Measurements from ENCODE around the gene ZDHHC14. TPM values are rescaled to one million over a fixed set of nuclear protein-coding genes. Genes with fewer than 3 reads are reported as not detected.

Gene ZDHHC14
- total RNA-seq, 1 experiment from 2014 or later, result 4.9 TPM

GRCh38 chr6:157542414-157543160, 161.6 kb downstream of the ZDHHC14 start:
- ChIA-PET POLR2A (ENCODE audit: unreplicated experiment) (interaction anchor here (0.6 kb wide), 1 partner anchor 526 kb away, joined by 4 read pairs; no protein-coding TSS in a partner anchor), CTCF (no interaction called here)
- H3K36me3 ChIP-seq (ENCODE audit: low read depth, low read length), result no peaks in the 10 kb centered on the region
- no peak overlapping the region for H3K9ac ChIP-seq (ENCODE audit: low read length)
- no peak overlapping the region for H3K4me3 ChIP-seq (ENCODE audit: low read length)
- TF ChIP-seq EZH2 (IDR thresholded peaks at IDR 0.05; ENCODE audit: low read length, unreplicated experiment) (no peak), EZH2phosphoT487 (IDR thresholded peaks at IDR 0.05; ENCODE audit: borderline replicate concordance, low read length) (no peak), CTCF (conservative IDR thresholded peaks at IDR 0.05; ENCODE audit: low read depth, low read length) (no peak)
- H3K9me3 ChIP-seq (ENCODE audit: low read length), result no peaks in the 10 kb centered on the region
- no peaks in the 10 kb centered on the region for H3F3A ChIP-seq (ENCODE audit: low read length, unreplicated experiment)
- intact Hi-C loops (cut with micrococcal nuclease), result no loop called here
- no peaks in the 10 kb centered on the region for H3K9me2 ChIP-seq (replicated peaks; ENCODE audit: low read length)
- no peak overlapping the region for H2AFZ ChIP-seq (ENCODE audit: low read length)
- no TSS peak for BruUV-seq (replicated peaks)
- H3K27ac ChIP-seq (ENCODE audit: low read length), result no peak overlapping the region
- no peaks in the 10 kb centered on the region for H3K79me2 ChIP-seq (ENCODE audit: low read length)
- H3K4me1 ChIP-seq (ENCODE audit: insufficient read depth, low read length), result no peaks in the 10 kb centered on the region
- ATAC-seq (no peak), DNase-seq (no peak)
- no peaks in the 10 kb centered on the region for H4K20me1 ChIP-seq (ENCODE audit: low read length)
- H3K27me3 ChIP-seq (ENCODE audit: low read length), result no peaks in the 10 kb centered on the region
- H3K4me2 ChIP-seq (ENCODE audit: low read length), result no peak overlapping the region

- peaks cover 9% of the 10 kb centered on the region for H3K4me1 ChIP-seq (ENCODE audit: insufficient read depth, low read length)
- no TSS peak for BruUV-seq (replicated peaks)
- H2AFZ ChIP-seq (ENCODE audit: low read length), result no peak overlapping the region
- no peaks in the 10 kb centered on the region for H3K9me3 ChIP-seq (ENCODE audit: low read length)
- H3K9ac ChIP-seq (ENCODE audit: low read length), result no peak overlapping the region
- ChIA-PET POLR2A (ENCODE audit: unreplicated experiment) (no interaction called here), CTCF (no interaction called here)
- TF ChIP-seq CTCF (conservative IDR thresholded peaks at IDR 0.05; ENCODE audit: low read depth, low read length) (no peak), EZH2phosphoT487 (IDR thresholded peaks at IDR 0.05; ENCODE audit: borderline replicate concordance, low read length) (no peak), EZH2 (IDR thresholded peaks at IDR 0.05; ENCODE audit: low read length, unreplicated experiment) (no peak)
- no peak overlapping the region for H3K4me3 ChIP-seq (ENCODE audit: low read length)
- H3K79me2 ChIP-seq (ENCODE audit: low read length), result no peaks in the 10 kb centered on the region
- H3K4me2 ChIP-seq (ENCODE audit: low read length), result no peak overlapping the region
- H3K36me3 ChIP-seq (ENCODE audit: low read depth, low read length), result no peaks in the 10 kb centered on the region
- no peak for DNase-seq
- no peak for ATAC-seq
- intact Hi-C loops (cut with micrococcal nuclease), result no loop called here
- no peaks in the 10 kb centered on the region for H3K27me3 ChIP-seq (ENCODE audit: low read length)
- H4K20me1 ChIP-seq (ENCODE audit: low read length), result no peaks in the 10 kb centered on the region
- no peaks in the 10 kb centered on the region for H3F3A ChIP-seq (ENCODE audit: low read length, unreplicated experiment)
- no peak overlapping the region for H3K27ac ChIP-seq (ENCODE audit: low read length)
- no peaks in the 10 kb centered on the region for H3K9me2 ChIP-seq (replicated peaks; ENCODE audit: low read length)
Measured at GRCh38 chr6:157546321-157546720, 165.3 kb downstream of the ZDHHC14 start.

GRCh38 chr6:157547112-157547511, 166.1 kb downstream of the ZDHHC14 start:
- Histone ChIP-seq H3K4me1 (ENCODE audit: insufficient read depth, low read length) (peaks cover 17% of the 10 kb centered on the region), H3K9me2 (replicated peaks; ENCODE audit: low read length) (no peaks in the 10 kb centered on the region), H3K36me3 (ENCODE audit: low read depth, low read length) (no peaks in the 10 kb centered on the region), H3K79me2 (ENCODE audit: low read length) (no peaks in the 10 kb centered on the region), H3K4me3 (ENCODE audit: low read length) (no peak overlapping the region), H3K27me3 (ENCODE audit: low read length) (no peaks in the 10 kb centered on the region), H3K9ac (ENCODE audit: low read length) (no peak overlapping the region), H3K9me3 (ENCODE audit: low read length) (no peaks in the 10 kb centered on the region), H3K4me2 (ENCODE audit: low read length) (no peak overlapping the region), H3F3A (ENCODE audit: low read length, unreplicated experiment) (no peaks in the 10 kb centered on the region), H4K20me1 (ENCODE audit: low read length) (no peaks in the 10 kb centered on the region), H2AFZ (ENCODE audit: low read length) (no peak overlapping the region), H3K27ac (ENCODE audit: low read length) (no peak overlapping the region)
- ChIA-PET POLR2A (ENCODE audit: unreplicated experiment) (interaction anchor here (0.6 kb wide), 1 partner anchor 86 kb away, joined by 3 read pairs; no protein-coding TSS in a partner anchor), CTCF (no interaction called here)
- DNase-seq, result no peak
- ATAC-seq, result no peak
- intact Hi-C loops (cut with micrococcal nuclease), result no loop called here
- BruUV-seq (replicated peaks), result no TSS peak
- TF ChIP-seq EZH2phosphoT487 (IDR thresholded peaks at IDR 0.05; ENCODE audit: borderline replicate concordance, low read length), result no peak
- TF ChIP-seq CTCF (conservative IDR thresholded peaks at IDR 0.05; ENCODE audit: low read depth, low read length), result no peak

All from PC-3 (cell line).